ENCODE measurements around the gene SLU7. TPM values are rescaled to one million over a fixed set of nuclear protein-coding genes. Genes with fewer than 3 reads are reported as not detected.

SLU7 gene
- total and polyA plus RNA-seq, 10 donors, result 32.1 to 114 (median 55.7) TPM

DNA sequence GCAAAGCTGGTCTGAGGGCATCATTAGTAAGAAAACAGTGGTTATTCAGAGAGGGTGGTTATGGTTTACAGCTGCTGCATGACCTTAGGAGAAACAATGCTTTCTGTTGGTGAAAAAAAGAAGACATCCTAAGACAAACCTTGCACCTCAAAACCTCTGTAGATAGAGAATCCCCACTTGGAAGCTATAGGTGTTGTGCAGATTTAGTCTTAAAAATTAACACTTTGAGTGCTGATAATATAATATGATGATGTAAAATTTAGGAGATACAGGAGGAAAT is 1.4 kb upstream of the SLU7 start:
- H3K4me3 ChIP-seq, result peak overlapping the region in 1 of 8 donors; percentile 77
- H3K4me1 ChIP-seq, result peaks cover 25 to 92% (median 66%) of the 10 kb centered on the region in 6 donors
- H3K36me3 ChIP-seq, result peaks cover 0 to 10% (median 1%) of the 10 kb centered on the region in 6 donors
- no peak for DNase-seq
- H3K9me3 ChIP-seq, result no peaks in the 10 kb centered on the region
- TF ChIP-seq, protein P1, sequence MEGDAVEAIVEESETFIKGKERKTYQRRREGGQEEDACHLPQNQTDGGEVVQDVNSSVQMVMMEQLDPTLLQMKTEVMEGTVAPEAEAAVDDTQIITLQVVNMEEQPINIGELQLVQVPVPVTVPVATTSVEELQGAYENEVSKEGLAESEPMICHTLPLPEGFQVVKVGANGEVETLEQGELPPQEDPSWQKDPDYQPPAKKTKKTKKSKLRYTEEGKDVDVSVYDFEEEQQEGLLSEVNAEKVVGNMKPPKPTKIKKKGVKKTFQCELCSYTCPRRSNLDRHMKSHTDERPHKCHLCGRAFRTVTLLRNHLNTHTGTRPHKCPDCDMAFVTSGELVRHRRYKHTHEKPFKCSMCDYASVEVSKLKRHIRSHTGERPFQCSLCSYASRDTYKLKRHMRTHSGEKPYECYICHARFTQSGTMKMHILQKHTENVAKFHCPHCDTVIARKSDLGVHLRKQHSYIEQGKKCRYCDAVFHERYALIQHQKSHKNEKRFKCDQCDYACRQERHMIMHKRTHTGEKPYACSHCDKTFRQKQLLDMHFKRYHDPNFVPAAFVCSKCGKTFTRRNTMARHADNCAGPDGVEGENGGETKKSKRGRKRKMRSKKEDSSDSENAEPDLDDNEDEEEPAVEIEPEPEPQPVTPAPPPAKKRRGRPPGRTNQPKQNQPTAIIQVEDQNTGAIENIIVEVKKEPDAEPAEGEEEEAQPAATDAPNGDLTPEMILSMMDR (IDR thresholded peaks at IDR 0.05 in 8 of 11, conservative IDR thresholded peaks at IDR 0.05 in 3 of 11), result no peak
- no peak for TF ChIP-seq POLR2A (IDR thresholded peaks at IDR 0.05)
- peak overlapping the region in 6 of 8 donors; percentile 94 to 96 (median 96) for H3K27ac ChIP-seq
- intact Hi-C loops (cut with DNase I; ENCODE audit: low total_unique reads), result no loop called here
- no peaks in the 10 kb centered on the region for H3K27me3 ChIP-seq (replicated peaks in 1 of 7)

DNA sequence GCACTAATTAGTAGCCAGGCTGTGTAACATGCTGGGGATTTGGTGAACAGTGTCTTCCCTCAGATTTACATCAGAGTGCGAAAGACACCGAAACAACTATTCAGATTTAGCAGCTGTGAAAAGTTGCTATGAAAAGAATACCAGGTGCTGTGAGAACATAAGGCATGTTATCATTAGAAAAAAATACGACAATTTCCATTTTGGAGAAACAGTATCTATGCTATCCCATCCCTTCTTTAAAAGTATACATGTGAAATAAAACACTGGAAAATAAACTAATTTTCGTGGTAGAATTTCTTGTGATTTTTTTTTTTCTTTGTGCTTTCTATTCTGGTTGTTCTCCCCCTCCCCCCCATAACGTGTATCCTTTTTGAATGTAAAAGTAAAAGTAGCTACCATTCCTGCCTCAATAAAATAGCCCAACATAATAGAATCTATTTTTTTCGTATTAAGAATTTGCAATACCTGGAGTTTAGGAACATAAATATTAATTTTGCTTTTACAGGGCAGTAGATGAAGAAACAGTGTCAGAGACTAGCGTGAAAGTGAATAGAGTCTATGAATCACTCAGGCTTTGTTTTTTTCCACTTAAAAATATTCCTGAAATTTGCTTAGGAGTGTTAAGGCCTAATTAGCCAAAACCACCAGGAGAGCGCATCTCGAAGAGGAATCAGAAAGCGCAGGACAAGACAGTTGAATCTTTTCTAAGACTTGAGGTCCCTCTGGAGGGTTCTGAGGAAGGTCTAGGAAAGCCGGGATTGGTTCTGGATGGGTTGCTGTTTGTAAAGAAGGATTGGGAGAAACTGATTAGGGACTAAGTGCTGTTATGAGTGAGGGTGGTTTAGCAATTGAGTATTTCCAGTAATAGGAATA is 813 bp upstream of the SLU7 start:
- WGBS, 5 donors, result 38 to 42% (median 41%) methylated on average over 11 of the region's 11 CpGs

DNA sequence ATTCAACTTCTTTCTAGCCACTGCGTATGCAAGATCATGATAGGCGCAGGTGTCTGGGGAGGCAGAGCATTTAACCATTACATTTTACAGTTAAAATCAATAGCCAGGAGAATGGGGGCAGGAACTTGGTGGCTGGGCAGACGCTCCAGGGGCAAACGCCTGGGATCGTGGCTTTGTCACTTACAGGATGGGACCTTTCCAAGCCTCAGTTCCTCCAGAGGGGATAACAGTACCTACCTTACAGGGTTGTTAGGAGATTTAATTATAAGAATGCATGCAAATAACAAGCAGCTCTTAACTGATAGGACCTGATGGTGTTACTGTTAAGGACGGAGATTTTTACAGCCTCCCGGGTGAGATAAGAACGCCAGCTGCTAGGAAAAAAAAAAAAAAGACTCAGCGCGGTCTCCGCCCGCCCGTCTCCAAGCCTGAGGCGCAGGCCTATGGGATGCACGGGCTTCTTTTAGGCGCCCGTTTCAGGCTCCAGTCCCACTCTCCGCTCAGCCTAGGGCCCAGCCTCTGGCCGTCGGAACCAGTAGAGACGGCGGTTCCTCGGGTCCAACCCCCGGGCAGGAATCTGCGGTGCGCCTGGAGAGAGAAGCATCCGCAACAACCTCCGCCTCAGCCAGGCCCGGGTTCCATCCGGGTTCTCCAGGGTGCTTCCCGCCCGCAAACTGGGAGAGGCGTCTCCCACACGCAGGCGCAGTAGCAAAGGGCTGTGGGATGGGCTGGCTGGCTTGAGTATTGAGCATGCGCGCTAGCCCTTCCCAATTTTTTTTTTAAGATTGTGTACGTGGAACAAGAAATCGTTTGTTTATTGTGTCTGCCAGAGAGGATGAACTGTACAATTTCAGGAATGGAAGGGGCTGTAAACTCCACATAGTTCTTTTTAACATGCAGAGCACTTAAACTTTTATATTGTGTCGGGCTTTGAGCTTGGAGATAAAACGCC is 19.2 kb downstream of the SLU7 start, which contains the start of gene FAM200C:
Gene FAM200C (minus strand): TSS at position 653 of the 952 bp plus-strand sequence. CDS start 4,564 bp downstream, outside the sequence.
- DNase-seq, result peak; percentile 90
- intact Hi-C loops (cut with DNase I; ENCODE audit: low total_unique reads), result no loop called here
- WGBS, 5 donors, result 1 to 2% (median 1%) methylated on average over 36 to 41 of the region's 41 CpGs
- Histone ChIP-seq H3K9me3 (no peaks in the 10 kb centered on the region), H3K36me3 (peaks cover 3 to 35% (median 33%) of the 10 kb centered on the region in 6 donors), H3K4me3 (peak within 1 kb of the TSS; percentile 50 to 90 (median 67)), H3K27ac (peak within 1 kb of the TSS; percentile 15 to 89 (median 84)), H3K27me3 (replicated peaks in 1 of 7) (no peaks in the 10 kb centered on the region), H3K4me1 (peaks cover 4 to 35% (median 24%) of the 10 kb centered on the region in 6 donors)
- TF ChIP-seq POLR2A (IDR thresholded peaks at IDR 0.05) (peak in 1 of 3 donors; percentile 74), POLR2AphosphoS5 (IDR thresholded peaks at IDR 0.05) (peak; percentile 91 to 95 (median 93))
- TF ChIP-seq, protein P1 (IDR thresholded peaks at IDR 0.05 in 8 of 11, conservative IDR thresholded peaks at IDR 0.05 in 3 of 11), result no peak

More for the DNA sequence above, 813 bp upstream of the SLU7 start:
- Histone ChIP-seq H3K9me3 (no peaks in the 10 kb centered on the region), H3K4me3 (peak overlapping the region; percentile 52 to 94 (median 70)), H3K27me3 (replicated peaks in 1 of 7) (no peaks in the 10 kb centered on the region), H3K36me3 (peaks cover 0 to 16% (median 7%) of the 10 kb centered on the region in 6 donors), H3K27ac (peak overlapping the region; percentile 49 to 96 (median 96)), H3K4me1 (peaks cover 25 to 92% (median 67%) of the 10 kb centered on the region in 6 donors)
- DNase-seq, result no peak
- intact Hi-C loops (cut with DNase I; ENCODE audit: low total_unique reads), result no loop called here
- TF ChIP-seq POLR2AphosphoS5 (IDR thresholded peaks at IDR 0.05), result no peak
- no peak for TF ChIP-seq POLR2A (IDR thresholded peaks at IDR 0.05)
- TF ChIP-seq, protein P1 (IDR thresholded peaks at IDR 0.05 in 8 of 11, conservative IDR thresholded peaks at IDR 0.05 in 3 of 11), result no peak
